HepG2 (cell line): Measurements from ENCODE around the gene COL4A2. TPM values are rescaled to one million over a fixed set of nuclear protein-coding genes. Genes with fewer than 3 reads are reported as not detected.

Experiments
- ATF7 ChIP-seq, 2 experiments: fragments of 450-650 bp in 1 of 2; sonication (generic) in 1 of 2; formaldehyde crosslinking in 1 of 2; IDR thresholded peaks; 2 replicates each; pipeline versions ENCODE4 v1.4.0 to v1.6.1; 2016 to 2020; ENCODE audit warnings: antibody characterized with exemption in 1 of 2, mild to moderate bottlenecking in 1 of 2, missing genetic modification reagents in 1 of 2
- DBP ChIP-seq: sonication (generic); formaldehyde crosslinking; IDR thresholded peaks from 2 replicates; pipeline ENCODE4 v1.4.0; 2020; ENCODE audit warnings: missing genetic modification reagents; ENCODE audit errors: not compliant biosample characterization
- ISL2 ChIP-seq: sonication (generic); formaldehyde crosslinking; IDR thresholded peaks from 2 replicates; pipeline ENCODE4 v1.5.0; 2020; ENCODE audit warnings: missing genetic modification reagents
- KDM4B ChIP-seq: sonication (generic); formaldehyde crosslinking; IDR thresholded peaks from 2 replicates; pipeline ENCODE4 v1.4.0; 2020; ENCODE audit warnings: missing genetic modification reagents
- MXD4 ChIP-seq: IDR thresholded peaks from 2 replicates; pipeline ENCODE4 v1.6.1; 2016; ENCODE audit warnings: mild to moderate bottlenecking, missing biosample characterization, missing genetic modification reagents
- PRMT3 ChIP-seq: sonication (generic); formaldehyde crosslinking; IDR thresholded peaks from 2 replicates; pipeline ENCODE4 v1.8.1; 2022; ENCODE audit warnings: low read depth, mild to moderate bottlenecking, moderate library complexity, missing genetic modification reagents, borderline replicate concordance
- RBAK ChIP-seq: sonication (generic); formaldehyde crosslinking; IDR thresholded peaks from 2 replicates; pipeline ENCODE4 v1.5.1; 2020; ENCODE audit warnings: mild to moderate bottlenecking, missing genetic modification reagents
- RBM39 ChIP-seq: fragments of 200-400 bp; formaldehyde crosslinking; IDR thresholded peaks from one replicate; pipeline ENCODE4 v1.6.1; 2018; ENCODE audit warnings: antibody characterized with exemption, mild to moderate bottlenecking, low read depth, low read length; ENCODE audit not compliant: poor library complexity, severe bottlenecking
- TRAFD1 ChIP-seq: sonication (generic); formaldehyde crosslinking; IDR thresholded peaks from 2 replicates; pipeline ENCODE4 v1.5.1; 2020; ENCODE audit warnings: missing genetic modification reagents, mild to moderate bottlenecking, borderline replicate concordance
- ZNF224 ChIP-seq: sonication (generic); formaldehyde crosslinking; IDR thresholded peaks from 2 replicates; pipeline ENCODE4 v1.5.0; 2020; ENCODE audit warnings: mild to moderate bottlenecking, missing genetic modification reagents
- ZNF296 ChIP-seq: sonication (generic); formaldehyde crosslinking; conservative IDR thresholded peaks from 2 replicates; pipeline ENCODE4 v1.5.0; 2020; ENCODE audit warnings: mild to moderate bottlenecking, missing genetic modification reagents
- ZNF576 ChIP-seq: sonication (generic); formaldehyde crosslinking; IDR thresholded peaks from 2 replicates; pipeline ENCODE4 v1.4.0; 2020; ENCODE audit warnings: mild to moderate bottlenecking, missing genetic modification reagents
- ZNF609 ChIP-seq: sonication (generic); formaldehyde crosslinking; IDR thresholded peaks from 2 replicates; pipeline ENCODE4 v1.4.0; 2020; ENCODE audit warnings: mild to moderate bottlenecking, missing genetic modification reagents, borderline replicate concordance
- ZNF646 ChIP-seq: sonication (generic); formaldehyde crosslinking; IDR thresholded peaks from 2 replicates; pipeline ENCODE4 v1.9.0; 2021; ENCODE audit warnings: mild to moderate bottlenecking, missing genetic modification reagents
- ZNF7 ChIP-seq: IDR thresholded peaks from 2 replicates; pipeline ENCODE4 v1.6.1; 2016; ENCODE audit warnings: missing biosample characterization, missing genetic modification reagents
- polyA plus RNA-seq, 8 experiments: library from polyadenylated mRNA; depleted of rRNA in 3 of 8; stranded (reverse) in 7 of 8; unstranded in 1 of 8; fragments of >200 nt; fragmentation: Illumina TruSeq in 4 of 8; extraction: Trizol in 4 of 8; gene quantifications; 2 replicates each; pipeline versions ENCODE4 v1.2.1 to v1.2.3, GENCODE V29; 2011 to 2016; ENCODE audit warnings: low read depth in 4 of 8, missing spikeins in 1 of 8, mixed read lengths in 1 of 8; ENCODE audit not compliant: insufficient read depth in 1 of 8
- total RNA-seq, 5 experiments: library from RNA; depleted of rRNA; stranded (reverse); fragments of >200 nt; fragmentation: Illumina TruSeq; extraction: Trizol; gene quantifications; 2 replicates each; pipeline ENCODE4 v1.2.3, GENCODE V29; 2016; ENCODE audit warnings: low read depth in 1 of 5

COL4A2 gene
- total and polyA plus RNA-seq, 2 of the 13 experiments (the other 11 are each of a cell fraction or from before 2014, with no cell fraction given) = 0.22 to 1.9 TPM

- TF ChIP-seq ZNF576 (no peak), ZNF7 (CRISPR knock-in tag) (no peak), ATF7 (IDR thresholded peaks at IDR 0.05) (no peak), ATF7 (CRISPR knock-in tag; IDR thresholded peaks at IDR 0.05) (no peak), TRAFD1 (no peak), PRMT3 (CRISPR knock-in tag) (no peak), ZNF646 (CRISPR knock-in tag) (no peak), KDM4B (no peak), ZNF609 (CRISPR knock-in tag) (no peak), MXD4 (CRISPR knock-in tag) (0 out of 2 replicates have a peak, but pooled peaks have one; percentile 23), RBAK (no peak), ZNF296 (CRISPR knock-in tag) (no peak), ISL2 (CRISPR knock-in tag) (no peak), RBM39 (no peak), DBP (CRISPR knock-in tag) (no peak), ZNF224 (CRISPR knock-in tag) (no peak)
Measured at GRCh38 chr13:110455941-110456340, 148.9 kb downstream of the COL4A2 start (continued).
